CMK (cell line): ENCODE data around the gene FOXA3.

Experiments
- DNase-seq: peaks from one replicate; pipeline ENCODE4 v3.0.0-alpha.2; 2010; ENCODE audit warnings: low read depth

Gene FOXA3

DNA sequence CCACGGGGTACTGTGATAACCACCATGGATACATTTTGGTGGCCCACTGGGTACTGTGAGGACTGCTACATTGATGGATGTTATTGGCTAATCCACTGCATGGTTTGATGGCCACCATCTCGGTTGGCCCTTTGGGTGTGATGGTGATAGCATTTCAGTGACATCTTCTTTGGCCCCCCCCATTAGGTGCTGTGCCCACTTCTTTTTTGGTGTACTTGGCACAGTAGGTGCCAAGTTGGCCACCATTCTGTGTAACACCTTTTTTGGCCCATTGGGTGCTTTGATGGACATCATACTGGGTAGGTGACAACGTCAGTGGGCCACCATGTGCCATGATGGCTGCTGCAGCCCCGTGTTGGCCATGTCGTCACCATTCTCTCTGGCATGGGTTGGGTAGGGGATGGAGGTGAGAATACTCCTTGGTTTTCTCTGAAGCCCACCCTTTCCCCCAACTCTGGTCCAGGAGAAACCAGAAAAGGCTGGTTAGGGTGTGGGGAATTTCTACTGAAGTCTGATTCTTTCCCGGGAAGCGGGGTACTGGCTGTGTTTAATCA is 9.2 kb downstream of the FOXA3 start:
- DNase-seq: no peak

DNA sequence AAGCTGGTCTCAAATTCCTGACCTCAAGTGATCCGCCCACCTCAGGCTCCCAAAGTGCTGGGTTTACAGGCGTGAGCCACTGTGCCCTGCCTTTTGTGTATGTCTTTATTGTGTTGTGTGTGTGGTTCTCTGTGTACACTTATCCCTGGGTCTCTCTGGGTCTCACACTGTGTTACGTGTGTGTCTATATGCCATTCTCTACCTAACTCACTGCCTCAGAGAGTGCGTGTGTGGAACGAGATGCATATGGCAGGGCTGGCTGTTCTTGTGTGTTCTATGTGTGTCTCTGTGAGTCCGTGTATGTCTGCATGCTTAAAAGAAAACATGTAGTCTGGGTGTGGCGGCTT is 10.5 kb downstream of the FOXA3 start:
- no peak for DNase-seq

DNA sequence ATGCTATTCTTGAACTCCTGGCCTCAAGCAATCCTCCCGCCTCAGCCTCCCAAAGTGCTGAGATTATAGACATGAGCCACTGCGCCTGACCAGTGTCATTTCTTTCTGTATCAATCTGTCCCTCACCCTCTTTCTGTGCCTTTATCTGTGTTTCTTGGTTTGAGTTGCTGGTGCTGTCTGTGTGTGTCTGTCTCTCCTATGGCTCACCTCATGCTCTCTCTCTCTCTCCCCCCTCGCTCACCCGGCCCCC is 12.0 kb downstream of the FOXA3 start:
- no peak for DNase-seq

DNA sequence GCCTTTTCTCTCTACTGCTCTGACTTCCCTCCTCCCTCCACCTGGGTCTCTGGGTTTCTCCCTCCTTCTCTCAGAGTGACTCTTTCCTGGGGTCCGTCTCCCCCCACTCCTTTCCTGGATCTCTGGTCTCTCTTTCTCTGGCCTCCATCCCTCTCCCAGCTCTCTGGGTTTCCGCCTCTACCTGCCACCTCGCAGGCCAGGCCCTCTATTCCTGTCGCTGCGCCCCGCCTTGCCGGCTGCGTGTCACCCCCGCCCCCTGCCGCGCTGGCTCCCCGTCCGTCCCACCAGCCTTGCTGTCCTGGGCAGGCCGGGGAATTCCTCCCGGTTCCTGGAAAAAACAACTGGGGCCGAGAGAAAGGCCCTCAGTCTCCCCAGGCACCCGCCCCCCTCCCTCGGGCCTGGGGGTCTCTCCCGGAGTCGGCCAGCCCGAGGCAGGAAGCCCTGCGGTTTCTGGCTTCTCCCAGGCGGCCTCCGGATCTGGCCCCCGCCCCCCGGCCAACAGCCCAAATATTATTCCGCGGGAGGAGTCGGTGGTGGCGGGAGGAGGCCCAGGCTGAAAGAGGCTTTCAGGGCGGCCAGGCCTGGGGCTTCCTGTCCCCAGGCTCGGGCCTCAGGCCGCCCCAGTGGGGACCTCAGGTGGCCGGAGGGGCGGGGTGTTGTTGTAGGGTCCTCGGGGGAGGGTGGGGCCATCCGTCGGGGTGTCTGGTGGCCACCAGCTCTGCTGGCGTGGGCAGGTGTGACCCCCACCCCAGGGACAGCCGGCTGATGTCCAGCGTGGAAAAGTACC is 12.5 kb downstream of the FOXA3 start:
- DNase-seq: peak; percentile 91

DNA sequence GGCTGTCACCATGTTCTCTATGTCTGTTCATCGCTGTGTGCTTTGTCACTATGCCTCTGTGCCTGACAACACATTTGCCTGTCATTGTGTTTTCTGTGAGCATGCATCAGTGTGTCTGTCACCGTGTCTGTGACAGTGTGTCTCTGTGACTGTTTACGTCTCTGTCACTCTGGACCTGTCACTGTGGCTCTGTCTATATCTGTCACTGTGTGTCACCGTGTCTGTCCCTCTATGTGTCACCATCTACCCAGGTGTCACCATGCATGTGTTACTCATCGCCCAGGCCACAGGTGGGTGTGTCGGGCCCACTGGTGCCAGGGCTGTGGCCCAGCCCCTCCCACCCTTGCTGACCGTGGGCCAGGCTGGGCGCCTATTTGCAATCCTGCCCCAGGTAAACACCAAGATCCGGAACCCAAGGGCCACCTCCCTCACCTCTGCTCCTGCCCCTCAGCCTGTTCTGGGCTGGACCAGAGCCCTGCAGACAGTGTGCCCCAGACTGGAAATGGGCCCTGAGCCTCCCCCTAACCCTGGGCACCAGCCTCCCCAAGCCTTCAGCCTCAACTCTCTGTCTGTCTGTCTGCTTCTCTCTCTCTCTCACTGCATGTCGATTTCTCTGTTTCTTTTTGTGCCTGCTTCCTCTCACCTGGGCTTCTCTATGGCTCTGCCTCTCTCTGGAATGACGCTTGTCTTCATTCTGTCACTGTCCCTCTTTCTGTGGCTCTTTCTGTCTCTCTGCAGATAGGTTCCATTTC is 14.1 kb downstream of the FOXA3 start:
- no peak for DNase-seq

DNA sequence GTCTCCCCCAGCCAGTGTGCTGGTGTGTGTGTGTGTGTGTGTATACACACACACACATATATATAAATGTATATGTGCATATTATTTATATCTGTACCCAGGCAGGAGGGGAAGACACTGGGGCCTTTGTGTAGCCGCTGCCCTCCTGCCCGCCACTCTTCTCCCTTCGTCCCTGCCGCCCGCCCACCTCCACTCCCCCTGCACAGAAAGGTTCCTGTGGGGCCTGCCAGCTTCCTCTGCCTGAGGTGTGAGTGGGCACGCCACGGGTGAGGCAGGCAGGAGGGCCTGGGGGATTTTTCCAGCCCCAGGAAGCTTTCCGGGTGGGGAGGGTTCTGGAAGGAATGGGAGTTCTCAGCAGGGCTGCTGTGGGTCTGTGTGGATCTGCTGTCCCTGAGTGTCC is 14.9 kb downstream of the FOXA3 start:
- no peak for DNase-seq

DNA sequence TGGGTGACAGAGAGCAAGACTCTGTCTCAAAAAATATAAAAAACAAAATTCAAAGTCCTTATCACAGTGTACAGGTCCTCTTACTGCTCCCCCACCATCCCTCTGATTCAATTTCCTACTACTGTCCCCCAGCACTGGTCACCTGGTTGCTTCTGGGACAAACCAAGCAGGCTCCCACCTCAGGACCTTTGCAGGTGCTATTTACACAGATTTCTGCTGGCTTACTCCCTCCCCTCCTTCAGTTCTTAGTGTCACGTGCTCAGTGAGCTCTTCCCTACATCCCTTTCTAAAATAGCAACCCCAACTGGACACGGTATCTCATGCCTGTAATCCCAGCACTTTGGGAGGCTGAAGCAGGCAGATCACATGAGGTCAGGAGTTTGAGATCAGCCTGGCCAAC is 15.8 kb downstream of the FOXA3 start:
- no peak for DNase-seq

DNA sequence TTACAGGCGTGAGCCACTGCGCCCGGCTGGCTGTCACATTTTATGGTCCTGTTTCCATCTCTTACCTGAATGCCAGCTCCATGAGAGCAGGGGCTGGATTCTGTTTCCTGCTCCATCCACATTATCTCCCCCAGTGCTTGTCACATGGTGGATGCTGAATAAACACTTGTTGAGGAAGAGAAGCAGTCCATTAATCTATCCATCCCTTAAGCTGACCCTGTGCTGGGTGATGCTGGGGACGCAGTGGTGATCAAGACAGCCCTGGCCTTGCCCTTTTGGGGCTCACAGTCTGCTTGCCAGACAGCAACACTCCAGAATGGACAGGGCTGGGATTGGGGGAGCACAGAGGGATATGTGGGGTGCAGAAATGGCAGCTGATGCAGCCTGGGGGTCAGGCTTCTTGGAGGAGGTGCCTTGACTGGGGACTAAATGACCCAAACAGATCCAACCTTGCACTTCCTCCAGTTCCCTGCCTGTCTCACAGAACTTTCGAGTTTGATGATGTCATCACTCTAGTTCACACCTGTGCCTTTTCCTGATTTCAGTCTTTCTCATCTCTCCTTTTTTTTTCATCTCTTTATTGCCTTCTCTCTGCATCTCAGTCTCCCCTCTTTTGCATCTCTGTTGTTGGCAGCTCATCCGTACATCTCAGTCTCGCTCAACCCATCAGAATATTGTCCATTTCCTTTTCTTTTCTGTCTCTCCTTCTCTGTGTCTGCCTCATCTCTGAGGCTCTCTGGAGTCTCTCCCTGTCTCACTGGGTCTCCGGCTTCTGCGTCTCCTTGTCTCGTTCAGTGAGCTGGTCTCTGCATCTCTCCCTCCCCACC is 17.2 kb downstream of the FOXA3 start:
- no peak for DNase-seq

DNA sequence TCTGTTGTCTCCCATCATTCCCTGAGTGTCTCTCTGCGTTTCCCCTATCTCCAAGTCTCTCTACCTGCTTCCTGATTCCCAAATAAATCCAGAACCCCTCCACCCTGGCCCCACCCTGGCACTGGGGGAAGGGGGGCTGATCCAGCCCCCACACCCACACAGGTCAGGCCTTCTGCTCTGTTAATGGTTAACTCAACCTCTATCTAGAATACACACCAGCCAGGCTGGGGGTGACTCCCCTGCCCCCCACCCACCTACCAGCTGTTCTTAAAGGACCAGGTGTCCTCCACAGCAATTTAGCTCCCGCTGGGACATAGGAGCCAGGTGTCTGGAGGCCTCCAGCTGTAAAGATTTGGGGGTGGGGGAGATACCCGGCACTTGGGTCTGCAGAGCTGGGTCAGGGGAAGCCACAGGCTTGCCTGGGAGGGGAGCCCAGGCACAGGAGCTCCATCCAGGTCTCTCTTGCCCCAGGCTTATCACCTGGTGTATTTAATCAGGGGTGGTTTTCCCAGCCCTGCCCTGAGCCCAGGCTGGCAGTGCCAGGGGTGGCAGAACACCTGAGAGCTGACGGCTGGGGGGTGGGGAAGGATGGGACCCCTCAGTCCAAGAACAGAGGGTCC is 17.9 kb downstream of the FOXA3 start:
- no peak for DNase-seq

DNA sequence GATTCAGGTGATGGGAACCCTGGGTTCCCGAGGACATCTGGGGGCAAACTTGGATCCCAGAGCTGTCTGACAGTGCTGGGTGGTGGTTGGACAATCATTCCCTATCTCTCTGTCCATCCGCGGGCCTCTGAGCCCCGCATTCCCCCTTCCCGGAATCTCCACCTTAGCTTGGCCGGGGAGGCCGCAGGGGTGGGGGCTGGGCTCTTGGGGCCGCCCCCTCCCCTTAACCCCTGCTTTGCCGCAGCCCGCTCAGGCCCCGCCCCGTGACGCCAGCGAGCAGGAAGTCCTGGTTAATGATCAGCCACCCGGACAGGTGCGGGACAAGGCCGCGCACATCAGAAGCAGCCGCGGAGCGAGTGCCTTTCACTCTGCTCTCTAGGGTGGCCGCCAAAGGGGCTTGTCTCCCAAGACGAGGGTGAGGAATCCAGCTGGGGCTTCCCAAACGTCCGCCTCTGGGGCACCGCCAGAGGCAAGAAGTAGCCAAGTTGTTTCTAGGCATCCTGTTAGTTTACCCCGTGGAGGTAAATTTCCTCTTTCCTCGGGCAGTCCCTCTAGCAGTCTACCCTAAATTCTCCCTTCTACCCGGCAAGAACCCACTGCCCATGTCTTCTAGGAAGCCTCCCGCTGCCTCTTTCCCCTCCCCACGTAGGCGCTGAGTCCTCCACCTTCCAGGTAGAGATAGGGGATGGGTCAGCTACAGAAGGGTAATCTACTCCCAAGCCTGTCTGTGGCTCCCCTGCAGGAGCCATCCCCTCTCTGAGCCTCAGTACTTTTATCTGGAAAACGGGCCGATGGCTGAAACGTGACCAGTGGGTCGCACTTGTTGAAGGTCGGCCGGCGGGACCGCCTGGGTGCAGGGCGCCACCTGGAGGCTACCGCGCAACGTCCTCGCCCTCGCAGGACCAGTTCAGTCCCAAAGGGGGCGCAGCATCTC is 18.8 kb downstream of the FOXA3 start:
- DNase-seq: peak; percentile 92

DNA sequence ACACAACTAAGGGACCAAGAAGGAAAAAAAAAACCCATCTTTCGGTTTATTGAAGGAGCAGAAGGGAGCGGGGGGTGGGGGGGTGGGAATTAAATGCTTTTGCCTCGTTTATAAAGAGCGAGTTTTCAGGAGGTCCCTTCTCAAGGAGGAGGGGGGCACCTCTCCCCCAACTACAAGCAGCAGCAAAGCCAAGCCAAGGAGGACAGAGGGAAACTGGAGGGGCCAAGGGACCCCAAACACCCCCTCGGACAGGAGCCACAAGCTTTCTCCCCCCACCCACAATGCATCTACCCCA is 19.4 kb downstream of the FOXA3 start:
- no peak for DNase-seq

DNA sequence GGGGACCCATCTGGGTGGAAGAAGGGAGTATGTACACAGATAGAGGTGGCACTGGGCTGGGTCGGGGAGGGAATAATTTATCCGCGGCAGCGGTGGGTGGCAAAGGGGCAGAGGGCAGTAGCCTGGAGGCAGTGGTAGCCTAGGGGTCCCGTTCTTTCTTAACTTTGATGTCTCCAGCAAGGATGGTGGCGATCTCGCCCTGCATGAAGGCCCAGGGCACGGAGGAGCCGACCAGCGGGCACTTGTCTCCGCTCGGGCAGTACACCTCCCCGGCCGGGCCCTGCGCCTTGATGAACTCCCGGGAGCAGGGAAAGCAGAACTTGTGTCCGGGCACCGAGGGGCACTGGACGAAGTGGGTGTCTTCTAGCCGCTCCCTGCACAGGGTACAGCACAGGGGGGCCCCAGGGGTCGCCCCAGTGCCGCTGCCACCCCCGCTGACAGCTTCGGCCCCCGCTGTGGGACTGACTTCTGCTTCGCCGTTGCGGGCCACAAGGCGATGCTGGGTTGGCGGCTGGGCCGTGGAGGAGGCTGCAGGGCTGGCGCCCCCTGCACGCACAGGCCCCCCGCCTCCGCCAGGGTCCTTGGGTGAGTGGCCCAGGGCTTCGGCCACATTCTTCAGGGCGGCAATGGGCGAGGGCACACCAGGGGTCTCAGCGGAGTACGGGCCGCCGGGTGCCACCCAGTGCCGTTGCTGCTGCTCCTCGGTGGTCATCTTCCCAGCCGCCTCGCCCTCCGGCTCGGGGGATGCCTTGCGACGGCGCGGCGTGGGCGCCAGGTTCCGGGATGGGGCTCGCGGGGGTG is 20.0 kb downstream of the FOXA3 start:
- DNase-seq: no peak

DNA sequence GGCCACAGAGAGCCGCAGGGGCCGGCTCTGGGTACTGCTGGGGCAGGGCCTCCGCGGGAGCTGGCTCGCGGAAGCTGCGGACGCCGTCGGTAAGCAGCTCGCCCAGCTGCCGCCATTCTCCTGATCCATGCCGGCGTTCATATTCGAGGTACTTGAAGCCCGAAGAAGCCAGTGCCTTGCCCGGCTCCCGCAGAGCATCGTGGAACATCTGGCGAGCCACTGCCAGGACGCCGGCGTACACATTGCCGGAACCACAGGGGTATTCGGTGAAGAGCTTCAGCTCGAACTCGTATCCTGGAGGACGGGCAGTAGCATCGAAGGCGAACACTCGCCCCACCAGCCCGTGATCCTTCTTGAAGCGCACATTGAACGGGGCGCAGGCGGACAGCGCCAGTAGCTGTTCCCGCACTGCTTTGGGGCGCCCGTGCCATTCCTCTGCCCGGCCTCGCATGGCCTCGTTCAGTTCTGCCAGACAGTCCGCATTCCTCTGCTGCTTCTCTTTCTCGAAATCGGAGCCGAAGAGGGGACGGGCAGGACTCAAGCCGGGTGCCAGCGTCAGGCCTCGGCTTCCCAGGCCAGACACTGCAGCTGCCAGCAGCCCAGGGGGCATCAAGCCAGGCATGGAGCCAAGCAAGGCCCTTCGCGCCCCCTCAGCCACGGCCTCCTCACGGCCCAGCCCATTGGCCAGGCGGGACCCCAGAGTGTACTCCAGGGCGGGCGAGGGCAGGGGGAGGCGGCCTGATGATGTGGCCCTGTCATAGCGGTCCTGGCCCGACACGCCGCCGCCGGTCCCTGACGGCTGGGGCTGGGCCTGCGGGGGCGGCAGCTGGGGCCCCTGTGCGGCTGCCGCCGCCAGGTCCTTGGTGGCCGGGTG is 20.8 kb downstream of the FOXA3 start:
- DNase-seq: no peak

DNA sequence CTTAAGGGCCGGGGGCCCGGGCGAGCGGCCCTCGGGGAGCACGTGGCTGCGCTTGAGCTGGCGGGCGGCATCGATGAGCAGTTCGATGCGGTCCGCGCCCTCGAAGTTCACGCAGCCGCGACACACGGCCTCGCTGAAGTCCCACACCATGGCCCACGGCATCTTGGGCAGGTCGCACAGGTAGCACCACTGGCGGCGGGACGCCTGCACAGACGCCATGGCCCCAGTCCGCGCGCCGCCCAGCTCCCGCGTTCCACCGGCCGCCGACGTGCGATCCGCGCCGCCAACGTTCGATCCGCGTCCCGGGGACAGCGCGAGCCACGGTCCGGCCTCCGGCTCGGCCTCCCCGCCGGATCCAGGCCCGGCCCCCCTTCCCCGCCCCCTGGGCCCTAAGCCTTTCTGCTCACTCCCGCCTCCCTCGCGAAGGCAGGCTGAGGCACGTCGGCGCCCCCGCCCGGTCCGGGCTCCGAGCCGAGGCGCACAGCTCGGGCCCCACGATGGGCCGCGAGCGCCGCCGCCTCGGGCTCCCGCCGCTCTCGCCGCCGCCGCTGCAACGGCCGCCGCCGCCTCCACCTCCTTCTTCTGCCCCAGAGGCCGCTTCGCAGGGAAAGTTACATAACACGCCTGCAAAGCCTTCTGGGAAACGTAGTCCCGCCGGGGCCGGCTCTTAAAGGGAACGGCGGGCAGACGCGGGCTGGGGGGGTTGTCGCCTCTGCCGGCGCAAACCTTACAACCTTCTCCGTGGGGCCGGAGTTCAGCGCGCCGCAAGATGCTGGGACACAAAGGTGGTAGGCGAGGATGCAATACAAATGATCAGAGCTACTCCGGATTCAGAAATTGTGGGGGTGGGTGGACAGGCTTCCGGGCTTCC is 21.7 kb downstream of the FOXA3 start, which contains the start of gene IRF2BP1:
IRF2BP1 (minus strand) TSS at position 586 of the 871 bp plus-strand sequence; CDS start at position 219, 367 bp downstream.
- DNase-seq: peak; percentile 67

DNA sequence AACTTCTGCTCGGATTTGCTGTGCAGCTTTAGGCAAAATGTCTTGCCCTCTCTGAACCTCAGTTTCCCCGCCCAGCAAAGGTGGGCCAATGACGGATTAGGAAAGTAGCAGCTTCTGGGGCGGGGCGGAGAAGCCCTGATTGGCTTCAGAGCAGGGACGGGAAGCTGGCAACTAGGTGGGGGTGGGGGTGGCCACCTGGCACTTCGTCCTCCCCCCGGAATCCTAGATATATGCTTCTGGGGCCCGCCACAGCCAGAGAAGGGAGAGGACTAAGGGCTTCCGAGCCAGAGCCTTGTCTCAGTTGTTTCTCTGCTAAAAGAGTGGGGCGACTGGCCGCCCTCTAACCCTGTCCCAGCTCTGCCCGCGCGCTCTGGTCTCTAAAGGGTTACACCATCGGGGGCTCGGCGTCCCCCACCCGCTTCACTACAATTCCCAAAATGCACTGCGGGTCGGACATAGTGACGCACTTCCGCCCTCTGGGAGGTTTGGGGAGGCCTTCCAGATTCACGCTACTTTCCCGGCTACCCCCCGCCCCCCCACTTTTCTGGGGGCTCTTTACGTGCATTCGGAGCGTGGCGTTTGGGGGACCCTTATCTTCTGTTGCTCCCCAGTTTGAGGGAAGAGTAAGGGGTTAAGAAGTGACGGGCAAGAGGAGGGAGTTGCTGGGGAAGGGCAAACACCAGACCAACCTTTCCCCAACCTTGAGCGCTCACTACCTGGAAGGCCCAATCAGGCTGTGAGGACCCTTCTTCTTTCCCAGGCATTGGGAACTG is 22.5 kb downstream of the FOXA3 start:
- peak; percentile 75 for DNase-seq

DNA sequence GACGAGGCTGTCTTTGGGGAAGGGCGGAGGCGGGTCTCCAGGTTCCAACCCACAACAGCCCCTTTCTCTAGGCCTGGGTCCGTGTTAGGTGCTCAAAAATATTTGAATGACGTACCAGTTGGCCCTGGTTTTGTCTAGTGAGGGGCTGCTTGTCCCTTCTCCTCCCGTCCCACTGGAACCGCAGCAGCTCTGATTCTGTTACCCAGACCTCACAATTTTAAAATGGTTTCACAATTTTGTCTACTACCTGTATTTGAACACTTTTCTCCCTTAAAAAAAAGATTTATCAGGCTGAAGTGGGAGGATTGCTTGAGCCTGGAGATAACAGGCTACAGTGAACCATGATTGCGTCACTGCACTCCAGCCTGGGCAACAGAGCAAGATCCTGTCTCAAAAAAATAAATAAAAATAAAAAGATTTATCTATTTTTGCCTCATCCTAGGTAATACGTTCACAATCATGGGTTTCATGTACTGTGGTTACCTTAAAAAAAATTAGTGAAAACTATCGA is 23.1 kb downstream of the FOXA3 start:
- no peak for DNase-seq

DNA sequence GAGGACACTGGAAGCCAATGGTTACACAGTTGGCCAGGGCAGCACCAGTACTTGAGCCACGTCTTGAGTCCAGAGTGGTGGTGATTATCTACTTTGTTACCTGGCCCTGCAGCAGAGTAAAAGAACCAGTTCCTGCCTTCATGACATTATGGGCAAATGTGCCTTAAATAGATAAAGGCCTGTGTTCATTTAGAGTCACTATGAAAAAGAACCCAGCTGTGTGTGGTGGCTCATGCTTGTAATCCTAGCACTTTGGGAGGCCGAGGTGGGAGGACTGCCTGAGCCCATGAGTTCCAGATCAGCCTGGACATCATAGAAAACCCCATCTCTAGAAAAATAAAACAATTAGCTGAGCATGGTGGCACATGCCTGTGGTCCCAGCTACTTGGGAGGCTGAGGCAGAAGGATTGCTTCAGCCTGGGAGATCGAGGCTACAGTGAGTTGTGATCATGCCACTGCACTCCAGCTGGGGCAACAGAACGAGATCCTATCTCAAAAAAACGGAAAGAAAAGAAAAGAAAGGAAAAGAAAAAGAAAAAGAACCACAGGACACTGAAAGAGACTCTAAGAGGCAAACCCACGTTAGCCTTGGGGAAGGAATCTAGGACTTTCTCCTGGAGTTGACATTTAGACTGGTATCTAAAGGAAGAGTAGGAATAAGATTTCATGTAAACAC is 25.2 kb downstream of the FOXA3 start:
- no peak for DNase-seq
